T-helper 9 cell (primary cell): ENCODE results near the gene CRNN.
A peak's percentile ranks its signal among the peaks of the same experiment; 100 is the strongest.

Experiments
- DNase-seq: peaks from one replicate; pipeline ENCODE4 v3.0.0-alpha.2; 2020
- total RNA-seq, 2 donors: gene quantifications; one replicate each; lab custom pipeline; 2026; lab: John Stamatoyannopoulos, UW

Gene CRNN
- total RNA-seq, result 0 reads per million in 2 donors

- no peak for DNase-seq
These were observed at the start of gene CRNN for GRCh38 chr1:152413909-152414308. CRNN (minus strand) TSS chr1:152414263; CDS start chr1:152412233, 2,030 bp downstream.

GRCh38 chr1:152462636-152463035 is 48.6 kb upstream of the CRNN start:
- DNase-seq, result no peak

- peak; percentile 59 for DNase-seq
These were observed 47.5 kb upstream of the CRNN start for GRCh38 chr1:152461544-152461943.

- DNase-seq, result no peak
These were observed 46.5 kb upstream of the CRNN start for GRCh38 chr1:152460529-152460899.

GRCh38 chr1:152459596-152460528 is 45.8 kb upstream of the CRNN start:
- peak; percentile 71 for DNase-seq

- DNase-seq, result peak; percentile 77
These were observed 44.5 kb upstream of the CRNN start for GRCh38 chr1:152458384-152459185.

- DNase-seq, result no peak
These were observed 43.5 kb upstream of the CRNN start for GRCh38 chr1:152457561-152457960.

GRCh38 chr1:152457071-152457470 is 43.0 kb upstream of the CRNN start:
- DNase-seq, result no peak

GRCh38 chr1:152451254-152451653 is 37.2 kb upstream of the CRNN start:
- no peak for DNase-seq

GRCh38 chr1:152449661-152450060 is 35.6 kb upstream of the CRNN start:
- no peak for DNase-seq

GRCh38 chr1:152448496-152448895 is 34.4 kb upstream of the CRNN start:
- no peak for DNase-seq

GRCh38 chr1:152448095-152448494 is 34.0 kb upstream of the CRNN start:
- DNase-seq, result no peak

- DNase-seq, result no peak
These were observed 33.4 kb upstream of the CRNN start for GRCh38 chr1:152447484-152447883.

GRCh38 chr1:152444045-152444444 is 30.0 kb upstream of the CRNN start:
- DNase-seq, result no peak

- no peak for DNase-seq
These were observed 28.7 kb upstream of the CRNN start for GRCh38 chr1:152442765-152443164.

GRCh38 chr1:152442301-152442700 is 28.2 kb upstream of the CRNN start:
- no peak for DNase-seq

- DNase-seq, result no peak
These were observed 27.7 kb upstream of the CRNN start for GRCh38 chr1:152441756-152442155.

GRCh38 chr1:152440635-152441471 is 26.8 kb upstream of the CRNN start:
- peak; percentile 53 for DNase-seq

GRCh38 chr1:152436593-152437496 is 22.8 kb upstream of the CRNN start:
- DNase-seq, result no peak

- no peak for DNase-seq
These were observed 13.4 kb upstream of the CRNN start for GRCh38 chr1:152427458-152427857.

GRCh38 chr1:152426731-152427130 is 12.7 kb upstream of the CRNN start:
- DNase-seq, result no peak

- no peak for DNase-seq
These were observed 5.9 kb upstream of the CRNN start for GRCh38 chr1:152419917-152420316.
